GM19043 (cell line): ENCODE data around the gene LRTM2.

Source experiments
- ATAC-seq: cut with Tn5 transposase; IDR thresholded peaks from one replicate; pipeline ENCODE4 v1.9.1; 2021; ENCODE audit warnings: low read depth; ENCODE audit not compliant: unreplicated experiment

Gene LRTM2

GRCh38 chr12:1839956-1840951 lies 19.9 kb downstream of the LRTM2 start:
- no peak for ATAC-seq

DNA sequence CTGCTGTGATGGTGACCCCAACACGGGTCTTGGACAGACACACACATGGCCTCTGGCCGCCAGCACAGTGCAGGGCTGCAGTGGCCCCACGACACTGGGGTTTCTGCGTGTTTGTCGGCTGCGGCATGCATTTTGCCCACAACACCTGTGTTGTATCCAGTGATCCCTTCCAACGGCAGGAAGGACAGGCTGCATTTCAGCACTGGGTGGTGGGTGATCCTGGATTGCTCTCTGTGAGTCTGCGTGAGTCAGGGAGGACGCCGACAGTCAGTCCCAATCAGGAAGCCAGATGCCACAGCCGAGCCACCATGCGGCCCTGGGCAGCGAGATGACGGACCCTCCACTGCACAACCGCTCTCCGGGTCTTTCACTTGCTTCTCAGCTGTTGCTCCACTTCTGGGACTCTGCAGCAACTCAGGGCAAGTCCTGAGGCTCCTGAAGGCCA lies 20.6 kb downstream of the LRTM2 start:
- no peak for ATAC-seq

DNA sequence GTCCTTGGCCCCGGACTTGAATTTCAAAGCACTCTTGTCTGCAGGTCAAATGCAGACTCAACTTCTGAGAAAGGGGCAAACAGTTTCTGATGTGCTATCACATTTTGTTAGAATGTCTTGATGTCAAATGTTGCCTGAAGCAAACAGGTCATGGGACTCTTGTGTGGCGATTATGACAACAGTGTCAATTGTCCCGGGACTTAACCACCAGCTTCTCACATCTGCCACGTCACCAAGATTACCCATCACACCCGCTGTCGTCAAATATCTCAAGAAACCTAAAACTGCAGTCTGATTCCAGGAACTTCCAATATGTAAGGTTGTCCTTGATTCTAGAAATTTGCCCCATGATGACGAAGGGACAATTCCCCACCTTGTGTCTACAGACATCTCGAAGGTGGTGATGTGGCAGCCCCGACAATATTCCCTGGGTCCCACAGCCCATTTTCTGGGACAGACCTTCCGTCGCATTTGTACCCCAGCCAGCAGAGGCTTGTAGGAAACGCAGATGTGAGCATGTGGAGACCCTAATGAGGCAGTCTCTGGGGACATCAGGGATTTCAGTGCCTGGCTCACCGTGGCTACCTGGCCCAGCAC lies 21.3 kb downstream of the LRTM2 start:
- ATAC-seq: no peak

- ATAC-seq: no peak
These were observed 22.0 kb downstream of the LRTM2 start for GRCh38 chr12:1842183-1842904.

GRCh38 chr12:1842905-1843640 lies 22.7 kb downstream of the LRTM2 start:
- no peak for ATAC-seq

- no peak for ATAC-seq
These were observed 23.3 kb downstream of the LRTM2 start for GRCh38 chr12:1843641-1844005.

DNA sequence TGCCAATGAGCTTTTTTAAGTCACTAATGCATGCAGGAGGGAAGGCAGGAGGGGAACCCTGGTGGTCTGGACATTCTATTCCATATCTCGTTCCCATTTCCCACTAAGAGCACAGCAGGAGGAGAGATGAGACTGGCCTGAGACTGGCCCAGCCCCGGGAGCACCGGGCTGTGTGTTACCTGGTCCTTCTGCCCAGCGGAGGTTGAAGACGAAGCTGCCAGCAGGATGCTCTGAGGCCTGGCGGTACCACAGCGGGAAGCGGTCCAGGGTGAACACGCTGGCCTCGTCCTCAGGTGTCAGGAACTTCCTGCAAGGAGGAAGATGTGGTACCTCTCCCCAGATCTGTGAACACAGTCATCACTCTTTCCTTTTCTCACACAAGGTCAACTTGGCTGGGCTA lies 23.9 kb downstream of the LRTM2 start:
- no peak for ATAC-seq

GRCh38 chr12:1844661-1845409 lies 24.5 kb downstream of the LRTM2 start:
- ATAC-seq: no peak

DNA sequence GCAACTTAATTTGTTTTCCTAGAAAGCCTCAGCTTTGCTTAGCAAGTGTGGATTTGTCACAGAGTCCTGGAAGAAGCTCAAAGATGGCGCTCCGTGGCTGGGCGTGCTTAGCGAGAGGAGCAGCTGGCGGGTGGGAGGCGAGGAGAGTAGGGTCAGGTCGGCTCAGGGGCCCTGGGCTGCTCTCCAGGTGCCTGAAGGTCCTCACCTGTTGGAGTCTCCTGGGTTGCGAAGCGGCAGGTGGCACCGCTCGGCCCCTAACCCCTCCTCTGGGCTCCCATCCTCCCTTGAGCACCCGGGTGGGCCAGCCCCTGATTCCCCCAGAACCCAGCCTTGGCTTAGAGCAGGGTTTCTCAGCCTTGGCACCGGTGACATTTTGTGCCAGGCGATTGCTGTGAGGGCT lies 25.1 kb downstream of the LRTM2 start:
- no peak for ATAC-seq

GRCh38 chr12:1845886-1846285 lies 25.5 kb downstream of the LRTM2 start:
- no peak for ATAC-seq

GRCh38 chr12:1846421-1847405 lies 26.3 kb downstream of the LRTM2 start:
- no peak for ATAC-seq

DNA sequence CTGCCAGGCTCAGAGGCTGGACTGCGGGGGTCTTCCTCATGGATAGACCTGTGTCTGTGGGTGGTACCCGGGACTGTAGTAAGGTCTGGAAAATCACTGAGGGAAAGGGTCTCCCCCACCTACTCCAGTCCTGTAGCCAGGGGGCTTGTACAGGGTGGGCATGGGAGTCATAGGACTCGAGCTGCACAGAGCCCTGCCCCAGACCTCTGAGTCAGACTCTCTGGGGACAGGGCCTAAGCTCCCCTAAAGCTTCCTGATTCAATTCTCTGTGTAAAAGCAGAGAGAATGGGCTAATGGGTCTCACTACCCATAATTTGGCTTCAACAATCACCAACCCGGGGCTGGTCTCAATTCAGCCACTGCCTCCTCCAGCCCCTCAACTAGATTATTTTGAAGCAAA lies 27.0 kb downstream of the LRTM2 start:
- no peak for ATAC-seq

DNA sequence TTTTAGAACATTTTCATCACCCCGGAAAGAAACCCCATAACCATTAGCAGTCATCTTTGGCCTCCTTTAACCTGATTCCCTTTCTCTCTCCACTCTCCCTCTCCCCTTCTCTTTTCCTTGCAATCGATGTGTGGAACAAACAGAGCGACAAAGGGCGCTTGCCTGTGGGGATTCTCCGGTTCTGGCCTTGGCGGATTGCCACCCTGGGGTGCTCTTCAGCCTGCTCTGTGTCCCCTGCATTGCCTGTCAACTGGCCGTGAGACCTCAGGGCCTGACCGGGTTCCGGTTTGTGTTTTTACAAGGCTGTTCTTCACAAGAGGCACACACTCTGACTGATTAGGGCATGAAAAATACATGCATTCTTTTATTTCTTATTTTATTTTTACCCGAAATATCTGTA lies 27.8 kb downstream of the LRTM2 start:
- ATAC-seq: no peak

GRCh38 chr12:1848745-1849144 lies 28.4 kb downstream of the LRTM2 start:
- ATAC-seq: no peak

- ATAC-seq: no peak
These were observed 30.9 kb downstream of the LRTM2 start for GRCh38 chr12:1851151-1851701.

DNA sequence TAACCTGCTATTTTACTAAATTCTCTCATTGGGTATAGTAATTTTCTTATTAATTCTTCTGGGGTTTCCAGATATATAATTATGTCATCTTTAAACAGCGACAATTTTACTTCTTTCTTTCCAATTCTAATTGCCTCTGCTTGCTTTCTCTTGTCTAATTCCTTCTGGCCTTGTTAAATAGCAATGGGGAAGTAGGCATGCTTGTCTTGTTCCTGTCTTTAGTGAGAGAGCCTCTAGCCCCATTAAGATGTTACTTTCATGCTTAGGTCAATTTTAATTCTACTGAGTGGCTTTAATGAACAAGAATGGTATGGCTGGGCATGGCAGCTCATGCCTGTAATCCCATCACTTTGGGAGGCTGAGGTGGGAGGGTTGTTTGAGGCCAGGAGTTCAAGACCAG lies 31.7 kb downstream of the LRTM2 start:
- no peak for ATAC-seq

DNA sequence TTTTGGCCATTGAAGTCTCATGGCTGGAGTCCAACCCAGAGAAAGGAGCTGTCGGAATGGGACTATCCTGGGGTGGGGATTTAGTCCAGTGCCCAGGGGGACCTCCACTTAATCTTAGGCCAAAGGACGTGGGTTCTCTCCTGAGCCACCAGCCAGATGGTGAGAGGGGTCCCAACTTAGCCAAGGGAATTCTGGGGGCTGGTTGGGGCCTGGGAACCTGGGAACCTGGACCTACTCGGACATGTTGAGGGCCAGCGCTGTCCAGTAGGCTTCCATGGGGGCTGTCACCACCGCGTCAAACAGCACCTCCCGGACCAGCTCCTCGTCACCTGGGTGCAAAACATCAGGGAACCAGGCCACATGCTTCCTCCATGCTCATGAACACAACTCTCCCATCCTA lies 33.4 kb downstream of the LRTM2 start:
- ATAC-seq: no peak

DNA sequence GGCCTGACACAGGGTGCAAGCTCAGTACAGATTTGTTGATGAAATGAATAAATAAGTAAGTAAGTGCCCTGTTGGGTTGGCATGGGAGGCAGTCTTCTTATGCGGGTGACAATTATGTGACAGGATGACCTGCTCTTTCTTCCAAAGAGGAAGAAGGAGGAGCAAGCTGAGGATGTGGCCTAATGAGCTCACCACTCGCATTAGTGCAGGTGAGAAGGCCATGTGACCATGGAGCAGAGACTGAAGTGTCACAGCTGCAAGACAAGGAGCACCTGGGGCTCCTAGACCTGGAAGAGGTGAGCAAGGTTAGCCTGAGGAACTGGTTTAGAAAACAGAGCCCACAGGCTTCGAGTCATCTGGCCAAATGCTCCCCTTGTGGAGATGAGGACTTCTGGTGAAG lies 34.9 kb downstream of the LRTM2 start:
- no peak for ATAC-seq
